Esophagus squamous epithelium (tissue), 4 donors: Measurements from ENCODE around the gene TSN.

ENCODE experiments used
- CTCF ChIP-seq, 6 experiments: fragments of 450-650 bp in 4 of 6; fragments of 200-600 bp in 2 of 6; sonication (generic) in 2 of 6; IDR thresholded peaks; one replicate each; pipeline ENCODE4 v1.5.1; 2016 to 2019; ENCODE audit warnings: antibody characterized with exemption in 6 of 6, mild to moderate bottlenecking in 4 of 6, moderate library complexity in 4 of 6
- POLR2A ChIP-seq, 4 donors: fragments of 450-650 bp; IDR thresholded peaks; one replicate each; pipeline ENCODE4 v1.6.1; 2017; ENCODE audit warnings: antibody characterized with exemption in 4 of 4, mild to moderate bottlenecking in 4 of 4, moderate library complexity in 3 of 4

GRCh38 chr2:121810959-121811853, 55.8 kb downstream of the TSN start:
- no peak for TF ChIP-seq POLR2A (IDR thresholded peaks at IDR 0.05)
- peak in 5 of 6 experiments; percentile 21 to 50 (median 29) for TF ChIP-seq CTCF (IDR thresholded peaks at IDR 0.05)
